HepG2 (cell line): ENCODE data around the gene LSM6. TPM values are rescaled to one million over a fixed set of nuclear protein-coding genes. Genes with fewer than 3 reads are reported as not detected.

Experiments
- ATAC-seq: fragments of 200-7000 bp; cut with Tn5 transposase; 3 replicates; pipeline ENCODE4 v1.9.1; 2020; ENCODE audit warnings: mild to moderate bottlenecking, moderate library complexity
- BruUV-seq: library from RNA; stranded (reverse); fragments of 400-500 nt; replicated peaks from 2 replicates; lab custom pipeline; 2021; lab: Mats Ljungman, UMichigan
- CTCF ChIA-PET: fragments of 300-600 bp; formaldehyde crosslinking; extraction: SDS; loops from one replicate; lab custom pipeline; 2021; ENCODE audit warnings: low total read pairs, inconsistent platforms, low intra/inter-chr PET ratio; lab: Yijun Ruan, JAX
- POLR2A ChIA-PET: fragments of 350-600 bp; sonication (Branson Sonifier 250); formaldehyde crosslinking; loops from one replicate; lab custom pipeline; 2020; ENCODE audit warnings: antibody characterized with exemption, inconsistent platforms; lab: Yijun Ruan, JAX
- DNase-seq: peaks from one replicate; pipeline ENCODE4 v3.0.0-alpha.2; 2015; ENCODE audit warnings: low spot score
- FAIRE-seq: peaks from 3 replicates; lab custom pipeline; 2011; peaks lifted over from hg19 to GRCh38; lab: Jason Lieb, UNC
- H2AFZ ChIP-seq: one replicate; pipeline ENCODE4 v1.6.1; 2011; ENCODE audit warnings: low read length, inconsistent platforms
- H3K27ac ChIP-seq: fragments of 300-600 bp; 3 replicates; pipeline ENCODE4 v1.8.0; 2011; ENCODE audit warnings: mixed run types, mild to moderate bottlenecking, mixed read lengths, low read length, inconsistent platforms; ENCODE audit not compliant: insufficient read depth; ENCODE audit errors: extremely low read length
- H3K27me3 ChIP-seq, 2 experiments: fragments of 200-600 bp in 1 of 2; 2 replicates in 1 of 2; 3 replicates in 1 of 2; pipeline versions ENCODE4 v1.6.0 to v1.8.0; 2011; ENCODE audit warnings: low read length in 2 of 2, mild to moderate bottlenecking in 2 of 2, moderate library complexity in 2 of 2, inconsistent platforms in 1 of 2; ENCODE audit not compliant: insufficient read depth in 2 of 2, control insufficient read depth in 1 of 2
- H3K36me3 ChIP-seq, 2 experiments: fragments of 200-600 bp in 1 of 2; replicated peaks in 1 of 2; 2 replicates in 1 of 2; 3 replicates in 1 of 2; pipeline versions ENCODE4 v1.5.1 to v1.8.0; 2011; ENCODE audit warnings: low read length in 2 of 2, inconsistent platforms in 1 of 2; ENCODE audit not compliant: insufficient read depth in 2 of 2, control insufficient read depth in 1 of 2
- H3K4me1 ChIP-seq: 2 replicates; pipeline ENCODE4 v1.5.1; 2012; ENCODE audit warnings: low read length, inconsistent platforms; ENCODE audit not compliant: insufficient read depth
- H3K4me2 ChIP-seq: 2 replicates; pipeline ENCODE4 v1.6.0; 2011; ENCODE audit warnings: low read depth, low read length, inconsistent platforms
- H3K4me3 ChIP-seq, 3 experiments: fragments of 200-600 bp in 1 of 3; sonication (generic), shearing (Covaris generic) in 1 of 3; replicated peaks in 1 of 3; 2 replicates each; pipeline ENCODE4 v1.5.1; 2011 to 2016; ENCODE audit warnings: low read length in 3 of 3, inconsistent platforms in 2 of 3, low read depth in 2 of 3, mild to moderate bottlenecking in 2 of 3, control low read depth in 1 of 3, mixed read lengths in 1 of 3; ENCODE audit not compliant: insufficient read depth in 1 of 3
- H3K79me2 ChIP-seq: one replicate; pipeline ENCODE4 v1.6.1; 2011; ENCODE audit warnings: low read length, inconsistent platforms; ENCODE audit not compliant: insufficient read depth
- H3K9ac ChIP-seq: 2 replicates; pipeline ENCODE4 v1.6.0; 2011; ENCODE audit warnings: mild to moderate bottlenecking, low read depth, low read length, inconsistent platforms; ENCODE audit not compliant: insufficient read depth
- H3K9me3 ChIP-seq: 2 replicates; pipeline ENCODE4 v1.5.1; 2012; ENCODE audit warnings: mild to moderate bottlenecking, low read length
- H4K20me1 ChIP-seq: 2 replicates; pipeline ENCODE4 v1.6.0; 2011; ENCODE audit warnings: inconsistent platforms, mild to moderate bottlenecking, low read length, moderate library complexity; ENCODE audit not compliant: insufficient read depth
- DNMT3B ChIP-seq: conservative IDR thresholded peaks from 2 replicates; pipeline ENCODE4 v1.6.1; 2016; ENCODE audit warnings: missing biosample characterization, control low read depth
- GZF1 ChIP-seq: sonication (generic); formaldehyde crosslinking; IDR thresholded peaks from 2 replicates; pipeline ENCODE4 v1.5.1; 2020; ENCODE audit warnings: mild to moderate bottlenecking, missing genetic modification reagents
- KAT8 ChIP-seq: IDR thresholded peaks from 2 replicates; pipeline ENCODE4 v1.6.1; 2016; ENCODE audit warnings: missing genetic modification reagents, missing compliant biosample characterization
- KDM6A ChIP-seq: IDR thresholded peaks from 2 replicates; pipeline ENCODE4 v1.6.1; 2016; ENCODE audit warnings: low read depth
- MED13 ChIP-seq: sonication (generic); formaldehyde crosslinking; IDR thresholded peaks from 2 replicates; pipeline ENCODE4 v1.5.0; 2020; ENCODE audit warnings: missing genetic modification reagents
- ZNF24 ChIP-seq: fragments of 450-650 bp; IDR thresholded peaks from 2 replicates; pipeline ENCODE4 v1.6.1; 2017; ENCODE audit warnings: antibody characterized with exemption, mild to moderate bottlenecking
- ZNF512 ChIP-seq: sonication (generic); formaldehyde crosslinking; IDR thresholded peaks from 2 replicates; pipeline ENCODE4 v1.4.0; 2020; ENCODE audit warnings: mild to moderate bottlenecking, missing genetic modification reagents
- ZNF891 ChIP-seq: sonication (generic); formaldehyde crosslinking; IDR thresholded peaks from 2 replicates; pipeline ENCODE4 v1.5.0; 2020; ENCODE audit warnings: mild to moderate bottlenecking, missing genetic modification reagents
- WGBS: methylation state at CpG from one replicate; pipeline ENCODE4 v1.1.6; 2017; ENCODE audit warnings: low lambda C conversion rate; 5-methylcytosine and 5-hydroxymethylcytosine counted together
- in situ Hi-C: cut with HindIII; loops from 2 replicates; pipeline ENCODE4 v1.10.0; 2017; ENCODE audit warnings: low pct_unique_long_range_greater_than_20kb; ENCODE audit not compliant: extremely low pct_ligation_motif_present
- intact Hi-C: fragments of 100-400 bp; cut with micrococcal nuclease; formaldehyde crosslinking; loops from one replicate; pipeline ENCODE4 v1.10.0; 2022; ENCODE audit not compliant: unreplicated experiment
- polyA plus RNA-seq, 8 experiments: library from polyadenylated mRNA; depleted of rRNA in 3 of 8; stranded (reverse) in 7 of 8; unstranded in 1 of 8; fragments of >200 nt; fragmentation: Illumina TruSeq in 4 of 8; extraction: Trizol in 4 of 8; gene quantifications; 2 replicates each; pipeline versions ENCODE4 v1.2.1 to v1.2.3, GENCODE V29; 2011 to 2016; ENCODE audit warnings: low read depth in 4 of 8, missing spikeins in 1 of 8, mixed read lengths in 1 of 8; ENCODE audit not compliant: insufficient read depth in 1 of 8
- total RNA-seq, 5 experiments: library from RNA; depleted of rRNA; stranded (reverse); fragments of >200 nt; fragmentation: Illumina TruSeq; extraction: Trizol; gene quantifications; 2 replicates each; pipeline ENCODE4 v1.2.3, GENCODE V29; 2016; ENCODE audit warnings: low read depth in 1 of 5
- TF ChIP-seq, protein P1 (sequence below): sonication (generic); formaldehyde crosslinking; IDR thresholded peaks from 2 replicates; pipeline ENCODE4; 2020; ENCODE audit warnings: missing genetic modification reagents, mild to moderate bottlenecking, borderline replicate concordance

Gene LSM6
- total and polyA plus RNA-seq, 2 of the 13 experiments (the other 11 are each of a cell fraction or from before 2014, with no cell fraction given): 14.6 to 83.3 TPM

GRCh38 chr4:146186596-146186995 is 11.1 kb downstream of the LSM6 start:
- no peaks in the 10 kb centered on the region for H3K9me3 ChIP-seq
- no peaks in the 10 kb centered on the region; the same call in 1 of the 2 replicates for H4K20me1 ChIP-seq
- H3K27ac ChIP-seq: no peak overlapping the region
- no peak overlapping the region for H3K4me2 ChIP-seq
- 98% methylated on average over 3 of the region's 3 CpGs for WGBS
- H3K27me3 ChIP-seq: no peaks in the 10 kb centered on the region
- no peak for FAIRE-seq
- no TSS peak for BruUV-seq
- DNase-seq: no peak
- no peaks in the 10 kb centered on the region for H3K4me1 ChIP-seq
- peaks cover 9 to 47% of the 10 kb centered on the region in 2 experiments for H3K36me3 ChIP-seq
- H2AFZ ChIP-seq: no peak overlapping the region
- POLR2A ChIA-PET: no interaction called here
- H3K4me3 ChIP-seq: no peak overlapping the region
- ATAC-seq: no peak
- in situ Hi-C loops: no loop called here
- H3K79me2 ChIP-seq: no peaks in the 10 kb centered on the region
- CTCF ChIA-PET: no interaction called here
- TF ChIP-seq, protein P1, sequence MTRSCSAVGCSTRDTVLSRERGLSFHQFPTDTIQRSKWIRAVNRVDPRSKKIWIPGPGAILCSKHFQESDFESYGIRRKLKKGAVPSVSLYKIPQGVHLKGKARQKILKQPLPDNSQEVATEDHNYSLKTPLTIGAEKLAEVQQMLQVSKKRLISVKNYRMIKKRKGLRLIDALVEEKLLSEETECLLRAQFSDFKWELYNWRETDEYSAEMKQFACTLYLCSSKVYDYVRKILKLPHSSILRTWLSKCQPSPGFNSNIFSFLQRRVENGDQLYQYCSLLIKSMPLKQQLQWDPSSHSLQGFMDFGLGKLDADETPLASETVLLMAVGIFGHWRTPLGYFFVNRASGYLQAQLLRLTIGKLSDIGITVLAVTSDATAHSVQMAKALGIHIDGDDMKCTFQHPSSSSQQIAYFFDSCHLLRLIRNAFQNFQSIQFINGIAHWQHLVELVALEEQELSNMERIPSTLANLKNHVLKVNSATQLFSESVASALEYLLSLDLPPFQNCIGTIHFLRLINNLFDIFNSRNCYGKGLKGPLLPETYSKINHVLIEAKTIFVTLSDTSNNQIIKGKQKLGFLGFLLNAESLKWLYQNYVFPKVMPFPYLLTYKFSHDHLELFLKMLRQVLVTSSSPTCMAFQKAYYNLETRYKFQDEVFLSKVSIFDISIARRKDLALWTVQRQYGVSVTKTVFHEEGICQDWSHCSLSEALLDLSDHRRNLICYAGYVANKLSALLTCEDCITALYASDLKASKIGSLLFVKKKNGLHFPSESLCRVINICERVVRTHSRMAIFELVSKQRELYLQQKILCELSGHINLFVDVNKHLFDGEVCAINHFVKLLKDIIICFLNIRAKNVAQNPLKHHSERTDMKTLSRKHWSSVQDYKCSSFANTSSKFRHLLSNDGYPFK (CRISPR knock-in tag): no peak
- TF ChIP-seq DNMT3B (CRISPR knock-in tag) (no peak), ZNF24 (no peak), ZNF891 (CRISPR knock-in tag) (no peak), KAT8 (CRISPR knock-in tag) (no peak), ZNF512 (CRISPR knock-in tag) (no peak), KDM6A (no peak), GZF1 (CRISPR knock-in tag) (no peak), MED13 (no peak)
- intact Hi-C loops: no loop called here
- no peak overlapping the region for H3K9ac ChIP-seq
